ENCODE results near the gene RNF115.
A peak's percentile ranks its signal among the peaks of the same experiment; 100 is the strongest.

Gene RNF115

DNA sequence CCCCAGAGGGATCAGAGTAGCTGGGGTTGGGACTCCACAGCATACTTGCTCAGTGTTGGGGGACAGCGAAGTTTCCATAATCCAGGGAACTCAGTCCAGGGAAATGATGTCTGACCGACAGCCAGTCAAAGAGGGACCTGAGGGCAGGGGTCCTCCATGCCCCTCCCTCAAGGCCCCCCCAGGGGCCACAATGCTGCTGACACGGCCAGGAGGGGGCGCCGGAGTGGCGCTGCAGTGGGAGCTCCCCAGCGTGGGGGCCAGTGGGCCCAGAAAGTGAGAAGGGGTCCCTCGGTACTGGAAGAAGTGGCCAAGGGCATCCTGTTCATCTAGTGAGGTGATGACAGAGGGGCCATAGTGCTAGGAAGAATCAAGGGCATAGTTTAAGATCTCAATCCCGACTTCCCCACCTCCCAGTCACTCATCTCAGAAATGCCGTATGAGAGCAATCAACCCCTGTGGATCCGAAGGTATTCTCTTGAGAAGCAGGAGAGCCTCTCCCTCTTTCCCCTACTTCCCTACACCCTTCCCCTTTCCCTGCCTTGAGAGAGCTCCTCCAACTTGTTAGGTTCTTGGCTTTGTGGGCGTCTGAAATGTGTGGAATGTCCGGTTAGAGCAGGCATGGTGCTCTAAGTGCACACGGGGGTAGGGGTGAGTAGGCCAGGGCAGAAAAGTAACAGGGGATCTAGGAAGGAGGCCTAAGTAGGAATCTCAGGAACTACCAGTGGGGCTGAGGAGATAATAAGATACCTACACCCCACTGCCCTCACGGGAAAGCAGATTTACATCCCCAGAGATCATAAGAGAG, 25.7 kb upstream of the RNF115 start:
- Histone ChIP-seq H3K4me3 (replicated peaks; ENCODE audit: insufficient read depth, low read length) (no peak overlapping the region), H3K27me3 (ENCODE audit: insufficient read depth, poor library complexity, severe bottlenecking) (no peaks in the 10 kb centered on the region)
- no peak for DNase-seq (ENCODE audit: low read depth in 1 of 2, low spot score in 1 of 2)

DNA sequence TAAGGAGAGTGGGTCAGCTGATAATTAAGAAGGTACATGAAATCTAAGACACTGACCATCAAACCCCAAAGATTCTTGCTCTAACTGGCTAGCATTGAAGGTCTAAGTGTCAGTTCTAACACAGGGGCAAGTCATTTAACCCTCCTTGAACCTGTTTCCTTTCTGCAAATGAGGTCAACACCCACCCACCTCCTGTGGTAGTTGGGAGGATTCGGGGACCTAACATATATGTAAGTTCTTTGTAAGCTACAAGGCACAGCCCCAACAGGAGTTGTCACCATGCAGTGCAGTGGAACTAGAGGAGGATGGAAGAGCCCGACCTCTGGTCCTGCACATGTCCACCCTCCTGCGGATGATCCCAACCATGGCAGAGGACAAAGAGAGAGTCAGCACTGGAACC, 23.9 kb upstream of the RNF115 start:
- TF ChIP-seq SPI1 (IDR thresholded peaks at IDR 0.05; ENCODE audit: borderline replicate concordance, low read depth) (no peak), POLR2AphosphoS5 (IDR thresholded peaks at IDR 0.05; ENCODE audit: low read depth) (no peak), GABPA (IDR thresholded peaks at IDR 0.05; ENCODE audit: low read depth) (no peak)
- TF ChIP-seq, protein P1, sequence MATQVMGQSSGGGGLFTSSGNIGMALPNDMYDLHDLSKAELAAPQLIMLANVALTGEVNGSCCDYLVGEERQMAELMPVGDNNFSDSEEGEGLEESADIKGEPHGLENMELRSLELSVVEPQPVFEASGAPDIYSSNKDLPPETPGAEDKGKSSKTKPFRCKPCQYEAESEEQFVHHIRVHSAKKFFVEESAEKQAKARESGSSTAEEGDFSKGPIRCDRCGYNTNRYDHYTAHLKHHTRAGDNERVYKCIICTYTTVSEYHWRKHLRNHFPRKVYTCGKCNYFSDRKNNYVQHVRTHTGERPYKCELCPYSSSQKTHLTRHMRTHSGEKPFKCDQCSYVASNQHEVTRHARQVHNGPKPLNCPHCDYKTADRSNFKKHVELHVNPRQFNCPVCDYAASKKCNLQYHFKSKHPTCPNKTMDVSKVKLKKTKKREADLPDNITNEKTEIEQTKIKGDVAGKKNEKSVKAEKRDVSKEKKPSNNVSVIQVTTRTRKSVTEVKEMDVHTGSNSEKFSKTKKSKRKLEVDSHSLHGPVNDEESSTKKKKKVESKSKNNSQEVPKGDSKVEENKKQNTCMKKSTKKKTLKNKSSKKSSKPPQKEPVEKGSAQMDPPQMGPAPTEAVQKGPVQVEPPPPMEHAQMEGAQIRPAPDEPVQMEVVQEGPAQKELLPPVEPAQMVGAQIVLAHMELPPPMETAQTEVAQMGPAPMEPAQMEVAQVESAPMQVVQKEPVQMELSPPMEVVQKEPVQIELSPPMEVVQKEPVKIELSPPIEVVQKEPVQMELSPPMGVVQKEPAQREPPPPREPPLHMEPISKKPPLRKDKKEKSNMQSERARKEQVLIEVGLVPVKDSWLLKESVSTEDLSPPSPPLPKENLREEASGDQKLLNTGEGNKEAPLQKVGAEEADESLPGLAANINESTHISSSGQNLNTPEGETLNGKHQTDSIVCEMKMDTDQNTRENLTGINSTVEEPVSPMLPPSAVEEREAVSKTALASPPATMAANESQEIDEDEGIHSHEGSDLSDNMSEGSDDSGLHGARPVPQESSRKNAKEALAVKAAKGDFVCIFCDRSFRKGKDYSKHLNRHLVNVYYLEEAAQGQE (IDR thresholded peaks at IDR 0.05; ENCODE audit: insufficient replicate concordance, low read depth), result no peak
- no peak for DNase-seq (ENCODE audit: low read depth in 1 of 2, low spot score in 1 of 2)
- H3K27me3 ChIP-seq (ENCODE audit: insufficient read depth, poor library complexity, severe bottlenecking), result no peaks in the 10 kb centered on the region
- H3K4me3 ChIP-seq (replicated peaks; ENCODE audit: insufficient read depth, low read length), result no peak overlapping the region
- no peak overlapping the region for H3K27ac ChIP-seq (replicated peaks)

More for the DNA sequence above, 25.7 kb upstream of the RNF115 start:
- TF ChIP-seq POLR2AphosphoS5 (IDR thresholded peaks at IDR 0.05; ENCODE audit: low read depth) (no peak), GABPA (IDR thresholded peaks at IDR 0.05; ENCODE audit: low read depth) (no peak), SPI1 (IDR thresholded peaks at IDR 0.05; ENCODE audit: borderline replicate concordance, low read depth) (no peak)
- TF ChIP-seq, protein P1 (IDR thresholded peaks at IDR 0.05; ENCODE audit: insufficient replicate concordance, low read depth), result no peak
- TF ChIP-seq, protein P2, sequence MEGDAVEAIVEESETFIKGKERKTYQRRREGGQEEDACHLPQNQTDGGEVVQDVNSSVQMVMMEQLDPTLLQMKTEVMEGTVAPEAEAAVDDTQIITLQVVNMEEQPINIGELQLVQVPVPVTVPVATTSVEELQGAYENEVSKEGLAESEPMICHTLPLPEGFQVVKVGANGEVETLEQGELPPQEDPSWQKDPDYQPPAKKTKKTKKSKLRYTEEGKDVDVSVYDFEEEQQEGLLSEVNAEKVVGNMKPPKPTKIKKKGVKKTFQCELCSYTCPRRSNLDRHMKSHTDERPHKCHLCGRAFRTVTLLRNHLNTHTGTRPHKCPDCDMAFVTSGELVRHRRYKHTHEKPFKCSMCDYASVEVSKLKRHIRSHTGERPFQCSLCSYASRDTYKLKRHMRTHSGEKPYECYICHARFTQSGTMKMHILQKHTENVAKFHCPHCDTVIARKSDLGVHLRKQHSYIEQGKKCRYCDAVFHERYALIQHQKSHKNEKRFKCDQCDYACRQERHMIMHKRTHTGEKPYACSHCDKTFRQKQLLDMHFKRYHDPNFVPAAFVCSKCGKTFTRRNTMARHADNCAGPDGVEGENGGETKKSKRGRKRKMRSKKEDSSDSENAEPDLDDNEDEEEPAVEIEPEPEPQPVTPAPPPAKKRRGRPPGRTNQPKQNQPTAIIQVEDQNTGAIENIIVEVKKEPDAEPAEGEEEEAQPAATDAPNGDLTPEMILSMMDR (IDR thresholded peaks at IDR 0.05; ENCODE audit: insufficient read depth, low read length), result no peak
- H3K27ac ChIP-seq (replicated peaks), result no peak overlapping the region

DNA sequence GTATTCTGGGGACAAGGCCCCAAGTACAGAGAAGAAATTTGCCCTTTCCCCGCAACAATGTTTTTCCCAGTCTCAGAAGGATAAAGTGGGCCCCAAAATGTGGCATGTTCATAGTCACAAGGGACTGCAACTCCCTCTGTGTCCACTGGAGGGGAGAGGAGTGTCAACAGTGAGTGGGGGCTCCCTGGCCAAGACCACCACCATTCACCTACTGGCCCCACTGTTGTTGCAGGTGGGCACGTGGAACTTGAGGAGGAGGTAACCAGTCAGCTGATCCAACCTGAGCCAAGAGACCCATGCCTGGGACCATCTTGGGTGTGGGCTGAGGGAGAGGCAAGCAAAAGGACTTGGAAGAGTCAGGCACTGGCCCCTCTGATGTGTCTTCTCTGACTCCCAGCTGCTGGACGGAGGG, 22.3 kb upstream of the RNF115 start:
- H3K27ac ChIP-seq (replicated peaks), result no peak overlapping the region
- peak overlapping the region; percentile 63 for H3K4me3 ChIP-seq (replicated peaks; ENCODE audit: insufficient read depth, low read length)
- H3K27me3 ChIP-seq (ENCODE audit: insufficient read depth, poor library complexity, severe bottlenecking), result no peaks in the 10 kb centered on the region
- DNase-seq (ENCODE audit: low read depth in 1 of 2, low spot score in 1 of 2), result peak in 1 of 2 experiments; percentile 39
- no peak for TF ChIP-seq SPI1 (IDR thresholded peaks at IDR 0.05; ENCODE audit: borderline replicate concordance, low read depth)
- TF ChIP-seq, protein P1 (IDR thresholded peaks at IDR 0.05; ENCODE audit: insufficient replicate concordance, low read depth), result no peak
- no peak for TF ChIP-seq POLR2AphosphoS5 (IDR thresholded peaks at IDR 0.05; ENCODE audit: low read depth)
- TF ChIP-seq, protein P2 (IDR thresholded peaks at IDR 0.05; ENCODE audit: insufficient read depth, low read length), result peak; percentile 84
- TF ChIP-seq GABPA (IDR thresholded peaks at IDR 0.05; ENCODE audit: low read depth), result no peak

Data from HL-60 (cell line).